HG02623 (cell line): ENCODE results near the gene ADCY3.

Source experiments
- ATAC-seq: cut with Tn5 transposase; IDR thresholded peaks from one replicate; pipeline ENCODE4 v1.9.1; 2021; ENCODE audit warnings: moderate library complexity; ENCODE audit not compliant: unreplicated experiment

ADCY3 gene

DNA sequence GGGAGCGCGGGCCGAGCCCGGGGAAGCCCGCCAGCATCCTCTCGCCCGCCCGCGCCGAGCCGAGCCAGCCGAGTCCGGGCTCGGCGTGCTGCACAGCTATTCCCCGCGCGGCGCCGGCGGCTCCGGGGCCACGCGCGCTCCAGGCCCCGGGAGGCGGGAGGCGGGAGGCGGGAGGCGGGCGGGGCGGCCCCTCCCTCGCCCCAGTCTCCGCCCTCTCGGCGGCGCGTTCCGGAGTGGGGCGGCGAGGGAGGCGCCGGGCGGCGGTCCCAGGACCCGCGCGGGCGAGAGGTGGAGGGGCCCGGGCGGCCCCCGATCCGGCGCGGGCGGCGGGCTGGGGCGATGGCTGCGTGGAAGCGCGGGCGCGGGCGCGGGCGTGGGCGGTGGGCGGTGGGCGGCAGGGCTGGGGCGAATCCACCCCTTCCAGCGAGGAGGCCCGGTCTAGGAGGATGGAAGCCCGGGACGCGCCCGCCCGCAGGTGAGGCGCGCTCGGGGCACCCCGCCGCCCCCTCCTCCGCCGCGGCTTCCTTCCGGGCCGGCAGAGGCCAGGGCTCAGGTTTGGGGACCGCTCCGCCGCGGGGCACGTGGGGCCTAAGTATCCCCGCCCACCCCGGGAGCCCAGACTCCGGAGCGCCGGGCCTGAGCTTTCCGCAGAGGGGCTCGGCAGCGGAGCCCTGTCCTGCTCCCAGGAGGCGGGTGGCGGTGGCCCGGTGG is at the start of gene ADCY3:
Gene ADCY3, minus strand, starts transcription at position 140 of the 711 bp plus-strand sequence. CDS start 1,250 bp downstream, outside the sequence.
- peak; percentile 47 for ATAC-seq

DNA sequence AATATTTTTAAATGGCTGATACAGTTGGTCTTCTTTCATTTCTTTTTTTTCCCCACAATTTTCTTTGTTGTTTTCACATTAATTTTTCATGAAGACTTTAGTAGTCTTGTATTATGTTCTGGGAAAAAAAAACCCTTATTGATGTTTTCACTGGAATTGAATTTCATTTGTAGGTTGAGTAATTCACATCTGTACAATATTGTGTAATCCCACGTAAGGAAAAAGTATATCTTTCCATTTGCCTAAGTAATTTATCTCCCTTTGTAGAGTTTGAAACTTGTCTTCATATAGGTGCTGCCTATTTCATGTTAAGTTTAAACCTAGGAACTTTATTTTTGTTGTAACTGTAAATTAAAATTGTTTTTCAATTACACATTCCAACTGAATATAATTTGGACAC is 49.7 kb upstream of the ADCY3 start:
- ATAC-seq = no peak

DNA sequence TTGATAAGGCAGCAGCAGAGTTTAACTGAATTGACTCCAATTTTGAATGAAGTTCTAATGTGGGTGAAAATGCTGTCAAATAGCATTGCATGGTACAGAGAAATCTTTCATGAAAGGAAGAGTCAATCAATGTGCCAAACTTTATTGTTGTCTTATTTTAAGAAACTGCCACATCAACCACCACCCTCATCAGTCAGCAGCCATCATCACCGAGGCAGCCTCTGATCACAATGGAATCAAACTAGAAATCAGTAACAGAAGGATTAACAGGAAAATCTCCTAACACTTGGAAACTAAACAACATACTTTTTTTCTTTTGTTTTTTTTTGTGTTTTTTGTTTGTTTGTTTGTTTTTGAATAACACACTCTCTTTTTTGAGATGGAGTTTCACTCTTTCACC is 41.9 kb upstream of the ADCY3 start:
- ATAC-seq = no peak

DNA sequence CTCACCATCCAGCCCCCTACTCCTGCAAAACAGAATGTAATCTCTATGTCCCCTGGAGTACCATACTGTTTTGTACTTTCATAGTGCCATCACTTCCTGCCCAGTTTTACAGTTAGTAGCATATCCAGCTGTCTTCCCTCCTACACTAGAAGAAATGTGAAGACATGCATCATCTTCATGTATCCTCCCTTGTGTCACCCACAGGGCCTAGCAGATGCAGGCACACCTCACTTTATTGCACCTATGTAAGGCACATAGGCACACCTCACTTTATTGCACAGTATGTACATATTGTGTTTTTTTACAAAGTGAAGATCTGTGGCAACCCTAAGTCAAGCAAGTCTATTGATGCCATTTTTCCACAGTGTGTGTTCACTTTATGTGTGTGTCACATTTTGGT is 39.7 kb upstream of the ADCY3 start:
- ATAC-seq = no peak

DNA sequence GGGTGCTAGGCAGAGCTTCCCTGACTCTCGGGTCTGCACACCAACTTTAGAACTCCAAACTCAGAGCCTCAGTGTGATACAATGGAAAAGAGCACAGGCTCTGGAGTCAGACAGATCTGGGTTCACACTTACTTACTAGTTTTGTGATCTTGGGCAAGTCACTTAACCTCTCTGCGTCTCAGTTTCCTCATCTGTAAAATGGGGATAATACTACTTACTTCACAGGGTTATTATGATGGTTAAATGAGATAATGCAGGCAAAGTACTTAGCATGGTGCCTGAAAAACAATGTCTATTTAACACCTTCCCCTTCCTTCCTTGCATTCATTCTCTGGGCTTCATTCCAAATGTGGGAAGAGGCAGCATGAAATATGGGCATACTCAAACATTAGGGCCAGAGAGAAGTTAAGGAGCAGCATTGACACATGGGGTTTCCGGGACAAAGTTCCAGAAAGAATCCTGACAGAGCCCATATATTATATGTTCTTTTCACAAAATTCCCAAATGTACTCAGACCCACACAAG is 38.4 kb upstream of the ADCY3 start:
- ATAC-seq = no peak

DNA sequence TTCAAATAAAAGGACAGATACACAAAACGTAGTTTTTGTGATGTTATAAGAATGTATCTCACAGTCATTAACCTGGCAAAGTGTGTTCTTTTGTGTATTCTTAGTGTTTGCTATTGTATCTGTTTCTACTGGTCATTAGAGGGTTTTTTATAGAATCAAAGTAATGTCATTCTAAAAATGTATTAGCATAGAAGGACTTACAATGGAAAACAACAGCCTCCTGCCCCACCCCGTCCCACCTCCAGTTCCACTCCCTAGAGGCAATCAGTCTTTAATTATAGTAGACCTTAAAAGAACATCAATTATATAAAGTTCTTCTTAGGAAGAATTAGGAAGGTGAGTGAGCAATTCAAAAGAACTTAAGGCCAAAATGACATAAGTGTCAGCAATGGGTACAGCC is 37.9 kb upstream of the ADCY3 start:
- no peak for ATAC-seq

DNA sequence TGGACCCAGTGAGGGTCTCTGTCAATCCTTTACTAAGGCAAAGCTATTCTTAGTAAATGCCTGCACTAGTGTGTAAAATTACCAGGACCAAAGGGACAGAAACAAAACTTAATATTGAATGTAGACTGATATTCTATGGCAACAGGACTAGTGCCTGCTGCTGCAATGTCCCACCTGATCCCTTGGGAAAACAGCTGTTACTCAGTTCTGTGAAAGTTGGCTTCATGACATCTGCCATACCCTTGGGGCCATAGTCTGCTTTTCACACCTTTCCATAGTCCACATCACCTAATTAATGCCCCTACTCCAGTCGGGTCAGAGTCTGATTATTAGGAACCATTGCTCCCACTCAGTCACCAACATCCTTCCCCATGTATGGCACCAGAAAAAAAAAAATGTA is 37.2 kb upstream of the ADCY3 start:
- no peak for ATAC-seq

DNA sequence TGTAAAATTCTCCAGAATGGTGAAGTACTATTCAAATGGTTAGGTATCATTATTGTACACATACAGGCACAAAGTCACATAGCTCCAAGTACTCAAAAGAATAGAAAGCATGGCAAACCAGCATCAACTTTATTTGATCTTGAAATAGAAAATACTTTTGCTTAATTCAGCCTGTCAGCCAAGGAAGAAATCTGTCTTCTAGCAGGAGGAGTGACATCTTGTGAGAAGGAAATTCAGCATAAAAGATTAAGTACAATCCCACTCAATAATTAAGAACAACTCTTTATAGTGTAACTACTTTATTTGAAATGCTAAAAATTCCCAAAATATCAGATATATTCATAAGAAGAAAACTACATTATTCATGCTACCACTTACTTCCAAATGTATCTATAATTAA is 35.9 kb upstream of the ADCY3 start:
- no peak for ATAC-seq

DNA sequence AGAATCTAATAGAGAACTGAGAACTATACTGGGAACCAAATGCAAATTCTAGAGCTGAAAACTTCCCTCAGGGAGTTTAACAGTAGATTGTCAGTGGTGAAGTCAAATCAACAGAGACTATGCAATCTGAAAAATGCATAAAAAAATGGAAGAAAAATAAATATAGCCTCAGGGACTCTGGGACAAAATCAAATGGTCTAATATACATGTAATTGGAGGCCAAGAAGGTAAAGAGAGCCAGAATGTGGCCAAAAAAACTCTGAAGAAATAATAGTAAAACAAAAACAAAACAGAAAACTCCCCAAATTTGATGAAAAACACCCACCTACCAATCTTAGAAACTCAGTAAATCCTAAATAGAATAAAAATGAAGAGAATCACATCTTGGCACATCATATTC is 35.2 kb upstream of the ADCY3 start:
- no peak for ATAC-seq

DNA sequence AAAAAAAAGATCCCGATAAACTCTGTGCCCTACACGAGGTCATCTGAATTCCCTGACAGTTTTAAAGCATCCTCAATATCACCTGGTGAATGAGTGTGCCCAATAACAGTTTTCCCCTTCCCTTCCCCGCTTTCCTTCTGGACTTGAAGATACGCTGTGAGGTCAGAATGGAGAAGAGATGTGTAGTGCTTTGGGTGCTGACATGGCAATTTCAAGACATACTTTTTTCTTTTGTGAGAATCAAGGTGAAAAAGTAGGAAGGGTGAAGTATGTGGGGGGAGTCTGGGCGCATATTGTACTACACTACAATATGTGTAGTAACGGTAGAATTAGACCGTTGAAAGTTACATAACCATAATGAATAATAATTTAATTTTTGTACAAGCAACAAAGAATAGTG is 30.1 kb upstream of the ADCY3 start:
- ATAC-seq = no peak

DNA sequence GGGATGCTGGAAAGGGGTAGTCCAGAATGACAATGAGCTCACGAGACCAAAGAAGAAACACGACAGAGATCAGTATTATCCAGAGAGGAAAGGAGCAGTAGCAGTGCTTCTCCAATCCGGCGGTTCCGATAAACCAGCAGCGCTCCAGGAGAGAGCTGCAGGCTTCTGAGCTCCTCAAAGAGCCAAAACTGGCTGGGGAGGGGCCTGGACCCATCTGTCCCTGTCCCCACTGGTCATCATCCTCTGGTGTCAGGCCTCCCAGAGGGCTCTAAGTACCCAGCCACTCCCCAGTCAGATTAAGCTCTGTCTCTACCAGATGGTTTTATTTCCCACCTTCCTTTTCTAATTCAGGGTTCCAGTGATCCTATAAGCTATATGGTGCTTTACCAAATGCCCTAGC is 28.5 kb upstream of the ADCY3 start:
- no peak for ATAC-seq

DNA sequence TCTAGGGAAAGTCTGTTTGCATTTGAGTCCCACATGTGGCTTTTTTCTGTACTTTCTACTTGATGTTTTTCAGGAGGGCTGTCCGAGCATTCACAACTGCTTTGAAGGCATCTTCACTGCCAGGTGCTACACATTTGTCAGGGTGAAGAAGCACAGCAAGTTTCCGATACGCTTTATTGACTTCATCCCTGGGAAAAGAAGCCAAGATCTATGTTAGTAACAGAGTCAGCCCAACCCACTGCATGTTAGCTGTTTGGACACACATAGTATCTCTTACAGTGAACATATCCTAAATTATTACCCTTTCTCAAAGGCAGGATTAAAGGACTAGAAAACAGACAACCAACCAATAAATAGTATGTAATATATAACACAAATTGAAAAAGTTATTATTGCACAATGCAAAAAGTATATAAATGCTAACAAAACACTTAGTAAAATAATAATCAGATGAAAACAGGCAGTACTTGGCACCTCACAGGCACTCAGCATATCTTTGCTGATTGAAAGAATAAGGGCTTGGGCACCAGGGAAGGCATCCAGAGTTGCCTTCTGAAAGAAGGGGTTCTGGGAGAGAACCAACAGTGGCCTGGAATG is 27.6 kb upstream of the ADCY3 start:
- no peak for ATAC-seq

DNA sequence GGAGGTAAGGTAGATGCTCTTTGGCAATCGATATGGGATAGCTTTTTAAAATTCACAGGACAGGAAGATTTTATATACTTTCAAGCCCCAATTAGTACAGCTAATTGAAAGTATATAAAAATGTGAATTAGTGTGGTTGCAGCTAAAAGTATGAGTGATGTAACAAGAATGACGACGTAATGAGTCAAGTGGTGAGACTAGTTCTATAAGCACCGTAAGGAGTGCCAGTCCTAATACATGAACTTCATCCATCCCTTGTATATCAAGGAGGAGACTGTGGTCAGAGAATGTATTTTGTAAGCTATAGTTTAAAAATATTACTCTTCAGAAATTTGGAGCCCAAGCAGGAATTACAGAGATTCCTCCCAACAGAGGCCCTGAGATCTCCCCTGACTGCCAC is 25.9 kb upstream of the ADCY3 start:
- no peak for ATAC-seq

DNA sequence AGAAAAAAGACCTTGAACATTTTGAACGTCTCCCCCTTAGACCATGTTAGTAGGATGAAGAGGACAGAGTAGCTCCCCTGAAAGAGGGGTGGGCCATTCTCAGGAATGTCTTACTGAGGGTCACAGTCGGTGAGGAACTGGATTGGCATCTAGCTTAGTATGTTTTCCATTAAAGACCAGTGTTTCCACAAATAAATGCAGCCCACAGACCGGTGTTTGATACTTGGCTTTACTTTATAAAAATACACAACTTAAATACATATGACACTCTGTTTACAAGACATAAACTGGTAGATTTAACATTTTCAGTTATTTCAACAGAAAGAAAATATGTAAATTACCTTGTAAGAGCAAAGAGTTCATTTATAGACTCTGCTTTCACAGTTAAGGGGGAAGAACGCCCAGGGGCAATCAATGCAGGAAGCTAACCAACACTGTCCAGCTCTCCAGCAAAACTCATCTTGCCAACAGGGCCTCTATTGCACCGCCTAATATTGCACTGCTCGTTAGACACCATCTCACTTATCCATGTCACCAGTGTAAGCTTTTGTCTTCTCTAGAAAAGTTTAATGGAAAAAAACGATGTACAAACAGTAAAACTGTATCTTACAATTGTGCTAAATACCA is 23.5 kb upstream of the ADCY3 start:
- no peak for ATAC-seq

DNA sequence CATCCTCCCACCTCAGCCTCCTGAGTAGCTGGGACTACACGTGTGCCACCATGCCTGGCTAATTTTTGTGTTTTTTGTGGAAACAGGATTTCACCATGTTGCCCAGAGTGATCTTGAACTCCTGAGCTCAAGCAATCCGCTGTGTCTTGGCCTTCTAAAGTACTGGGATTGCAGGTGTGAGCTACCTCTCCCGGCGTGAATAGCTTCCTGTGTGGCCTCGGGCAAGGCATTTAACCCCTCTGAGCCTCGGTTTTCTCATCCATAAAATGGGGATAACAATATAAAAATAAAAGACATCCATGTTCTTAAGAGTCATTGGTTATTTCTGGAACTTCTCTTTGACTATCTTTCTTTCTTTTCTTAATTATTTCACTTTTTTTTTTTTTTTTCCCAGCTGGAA is 19.3 kb upstream of the ADCY3 start:
- ATAC-seq = no peak

DNA sequence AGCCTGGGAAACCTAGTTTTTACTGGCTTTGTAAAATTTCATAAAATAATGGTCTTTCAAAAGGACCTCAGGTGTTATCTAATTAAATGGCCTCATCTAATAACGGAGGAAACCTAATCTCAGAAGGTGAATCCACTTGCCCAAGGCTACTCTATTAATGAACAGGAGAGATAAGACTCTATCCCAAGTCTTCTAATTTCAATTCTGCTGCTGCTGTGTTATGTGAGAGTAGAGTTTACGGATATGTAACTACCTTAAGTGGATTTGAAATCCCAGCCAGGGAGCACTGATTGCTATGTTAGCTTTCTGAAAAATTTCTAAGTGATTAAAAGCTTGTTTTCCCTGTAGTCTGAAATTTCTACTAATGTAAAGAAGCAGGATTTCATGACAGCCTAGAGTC is 17.2 kb upstream of the ADCY3 start:
- ATAC-seq = no peak

DNA sequence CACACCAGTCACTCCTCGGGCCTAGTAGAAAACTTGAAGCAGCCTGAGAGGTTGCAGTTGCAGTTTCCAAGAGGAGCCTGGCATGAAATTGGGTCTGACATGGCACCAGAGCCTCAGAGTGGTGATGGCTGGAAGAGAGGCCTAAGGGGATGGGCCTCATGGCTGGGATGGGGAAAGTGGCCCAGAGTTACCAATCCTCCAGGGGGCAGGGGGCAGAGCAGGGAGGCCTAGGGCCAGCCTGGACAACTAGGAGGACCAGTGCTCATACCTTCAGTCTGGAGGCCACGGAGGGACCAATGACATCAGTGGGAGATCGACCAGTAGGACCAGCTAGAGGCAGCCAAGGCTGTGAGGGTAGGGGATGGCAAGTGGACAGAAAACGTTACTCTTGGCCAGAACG is 15.1 kb upstream of the ADCY3 start:
- no peak for ATAC-seq

DNA sequence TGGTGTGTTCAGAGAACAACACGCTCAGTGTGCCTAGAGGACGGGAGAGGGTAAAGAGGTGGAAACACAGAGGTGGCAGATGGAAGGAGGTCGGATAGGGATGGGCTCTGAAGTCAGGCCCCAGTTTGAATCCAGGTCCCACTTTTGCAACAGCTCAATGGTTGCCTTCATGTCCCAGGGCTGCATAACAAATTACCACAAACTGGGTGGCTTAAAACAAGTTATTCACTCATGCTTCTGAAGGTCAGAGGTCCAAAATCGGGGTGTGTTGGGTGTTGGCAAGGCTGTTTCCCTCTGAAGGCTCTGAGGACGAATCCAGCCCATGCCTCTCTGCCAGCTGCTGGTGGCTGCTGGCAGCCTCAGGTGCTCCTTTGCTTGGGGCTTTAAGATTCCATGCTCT is 12.7 kb upstream of the ADCY3 start:
- no peak for ATAC-seq

DNA sequence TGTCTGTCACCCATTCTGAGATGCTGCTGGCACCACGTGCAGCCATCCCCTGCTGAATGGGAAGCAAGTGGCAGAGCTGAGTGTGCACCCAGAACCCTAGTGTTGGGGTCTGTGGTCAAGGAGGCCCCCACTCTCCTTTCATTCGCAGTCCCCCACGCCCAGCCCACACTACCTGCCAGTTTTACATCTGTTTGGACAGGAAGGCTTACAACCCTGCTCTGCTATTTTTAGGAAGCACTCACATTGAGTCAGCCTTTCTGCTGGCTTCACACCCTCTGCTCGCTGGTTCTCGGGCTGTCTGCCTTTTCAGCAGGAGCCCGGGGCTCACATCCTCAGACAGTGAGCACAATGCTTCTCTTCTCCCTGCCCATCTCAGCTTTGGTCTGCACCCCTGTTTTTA is 10.7 kb upstream of the ADCY3 start:
- peak; percentile 70 for ATAC-seq

DNA sequence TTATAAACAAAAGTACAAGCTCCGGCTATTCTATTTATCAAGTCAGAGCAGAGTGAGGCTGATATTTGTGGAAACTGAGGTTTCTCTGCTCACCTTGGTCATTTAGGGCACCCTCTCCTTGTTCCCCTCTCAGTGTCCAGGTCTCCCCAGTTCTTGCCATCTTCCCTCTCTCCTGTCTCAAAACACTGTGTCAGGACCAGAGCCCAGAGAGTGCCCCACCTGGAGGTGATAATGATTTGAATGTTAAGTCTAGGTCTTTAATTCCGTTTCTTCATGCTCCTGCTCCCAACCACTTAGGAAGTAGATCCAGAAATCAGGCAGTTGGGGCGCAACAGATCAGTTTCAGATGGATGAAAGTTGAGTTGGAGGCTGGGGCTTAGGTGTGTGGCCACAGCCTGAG is 9.2 kb upstream of the ADCY3 start:
- no peak for ATAC-seq

DNA sequence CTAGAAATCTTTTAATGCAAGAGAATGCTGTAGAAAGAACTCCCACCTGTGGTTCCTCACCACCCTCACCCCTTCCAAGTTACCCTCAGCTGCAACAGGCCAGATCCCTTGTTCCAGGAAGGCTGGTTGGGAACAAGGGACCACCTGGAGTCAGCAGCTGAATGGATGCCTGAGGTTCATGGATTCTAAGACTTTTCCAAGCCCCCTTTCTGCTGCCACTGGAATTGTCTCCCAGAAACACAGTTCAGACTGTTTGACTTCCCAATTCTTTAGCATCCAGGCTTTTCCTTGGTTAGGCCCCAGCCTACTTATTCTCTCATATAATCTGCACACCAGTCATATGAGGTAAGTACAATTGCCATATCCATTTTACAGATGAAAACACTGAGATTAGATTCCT is 8.0 kb upstream of the ADCY3 start:
- no peak for ATAC-seq

DNA sequence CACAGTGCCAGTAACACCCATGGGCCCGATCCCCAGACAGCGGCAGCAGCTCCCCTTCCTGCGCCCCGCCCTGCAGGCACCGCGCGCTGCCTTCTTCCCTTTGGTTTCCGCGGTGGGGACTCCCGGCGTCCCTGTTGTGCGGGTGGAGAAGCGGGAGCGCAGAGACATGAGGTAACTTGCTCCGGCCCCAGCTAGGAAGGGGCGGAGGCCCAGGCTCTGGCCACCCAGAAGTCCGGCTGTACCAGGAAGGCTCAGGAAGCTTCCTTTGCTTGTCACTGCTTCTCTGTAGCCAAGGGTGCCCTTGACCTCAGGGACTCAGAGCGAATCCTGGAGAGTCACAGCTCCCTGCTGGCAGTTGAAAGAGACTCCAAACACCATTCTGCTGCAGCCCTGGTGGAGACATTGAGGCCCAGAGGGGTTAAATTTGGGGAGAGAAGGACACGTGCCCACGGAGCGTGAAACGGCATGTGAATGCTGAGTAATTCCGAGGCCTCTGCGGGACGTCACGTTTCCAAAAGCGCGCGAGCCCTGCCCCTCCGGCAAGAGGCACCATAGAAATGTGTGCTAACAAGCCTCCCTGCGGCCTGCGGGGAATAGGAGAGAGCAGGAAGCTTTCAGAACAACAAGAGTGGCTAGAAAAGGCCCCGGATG is 6.7 kb upstream of the ADCY3 start:
- ATAC-seq = no peak
